T-cell (primary cell): ENCODE results near the gene KRTAP10-10. TPM values are rescaled to one million over a fixed set of nuclear protein-coding genes. Genes with fewer than 3 reads are reported as not detected.

ENCODE experiments used
- ATAC-seq, 4 experiments: fragments of 200-7000 bp in 3 of 4; fragments of 150-1000 bp in 1 of 4; cut with Tn5 transposase; replicated peaks in 1 of 4; 1 replicate in 3 of 4; 2 replicates in 1 of 4; pipeline ENCODE4 v1.10.0; 2021; ENCODE audit warnings: moderate library complexity in 3 of 4, mild to moderate bottlenecking in 2 of 4, moderate number of reproducible peaks in 1 of 4
- CTCF ChIA-PET, 2 donors: fragments of 300-600 bp; sonication (Branson Sonifier 250); formaldehyde crosslinking; loops; one replicate each; lab custom pipeline; 2022; ENCODE audit warnings: antibody characterized with exemption in 2 of 2; lab: Charles Lee
- POLR2A ChIA-PET, 2 donors: fragments of 300-600 bp; sonication (Branson Sonifier 250); formaldehyde crosslinking; loops; one replicate each; lab custom pipeline; 2022; ENCODE audit warnings: antibody characterized with exemption in 2 of 2; lab: Charles Lee
- DNase-seq, 35 experiments: peaks; one replicate each; pipeline versions ENCODE4 v3.0.0 to v3.0.0-alpha.2; 2013 to 2023
- H3K27ac ChIP-seq: one replicate; pipeline ENCODE4 v1.5.1; 2013; ENCODE audit warnings: low read length
- H3K27me3 ChIP-seq, 2 experiments: replicated peaks in 1 of 2; 1 replicate in 1 of 2; 2 replicates in 1 of 2; pipeline versions ENCODE4 v1.6.1 to v1.7.0; 2013; ENCODE audit warnings: low read length in 1 of 2, mixed read lengths in 1 of 2; ENCODE audit not compliant: control insufficient read depth in 2 of 2, insufficient read depth in 2 of 2; ENCODE audit errors: extremely low read depth in 1 of 2
- H3K36me3 ChIP-seq, 2 donors: 1 replicate in 1 of 2; 2 replicates in 1 of 2; pipeline versions ENCODE4 v1.6.1 to v1.7.0; 2013; ENCODE audit warnings: low read length in 1 of 2; ENCODE audit not compliant: control insufficient read depth in 2 of 2, insufficient read depth in 1 of 2; ENCODE audit errors: extremely low read depth in 1 of 2
- H3K4me1 ChIP-seq, 2 experiments: 1 replicate in 1 of 2; 2 replicates in 1 of 2; pipeline versions ENCODE4 v1.6.1 to v1.7.0; 2013; ENCODE audit warnings: low read length in 2 of 2, mixed read lengths in 1 of 2; ENCODE audit not compliant: insufficient read depth in 2 of 2, control insufficient read depth in 1 of 2; ENCODE audit errors: extremely low read depth in 1 of 2
- H3K4me3 ChIP-seq, 2 donors: 1 replicate in 1 of 2; 2 replicates in 1 of 2; pipeline versions ENCODE4 v1.5.1 to v1.7.0; 2013; ENCODE audit warnings: mild to moderate bottlenecking in 2 of 2, low read length in 1 of 2, moderate library complexity in 1 of 2; ENCODE audit not compliant: control insufficient read depth in 1 of 2; ENCODE audit errors: extremely low read depth in 1 of 2
- H3K9me3 ChIP-seq: 2 replicates; pipeline ENCODE4 v1.7.0; 2013
- H3K27ac Mint-ChIP-seq, 2 donors: one replicate each; pipeline ENCODE4 v1.8.0; 2020 to 2021; ENCODE audit warnings: mild to moderate bottlenecking in 2 of 2, mixed read lengths in 2 of 2
- H3K27me3 Mint-ChIP-seq, 2 donors: one replicate each; pipeline ENCODE4 v1.8.0; 2021 to 2022; ENCODE audit warnings: mixed read lengths in 2 of 2
- H3K36me3 Mint-ChIP-seq: one replicate; pipeline ENCODE4 v1.8.0; 2021; ENCODE audit warnings: mixed read lengths
- H3K4me1 Mint-ChIP-seq, 3 donors: one replicate each; pipeline ENCODE4 v1.8.0; 2020 to 2022; ENCODE audit warnings: mixed read lengths in 3 of 3, mild to moderate bottlenecking in 1 of 3
- H3K4me3 Mint-ChIP-seq, 3 donors: one replicate each; pipeline ENCODE4 v1.8.0; 2020 to 2022; ENCODE audit warnings: mild to moderate bottlenecking in 3 of 3, mixed read lengths in 3 of 3, moderate library complexity in 3 of 3
- H3K9me3 Mint-ChIP-seq, 3 donors: one replicate each; pipeline ENCODE4 v1.8.0; 2020 to 2022; ENCODE audit warnings: mixed read lengths in 3 of 3
- WGBS: methylation state at CpG from one replicate; pipeline ENCODE4 v1.1.5; 2013; ENCODE audit warnings: missing lambda C conversion rate; ENCODE audit not compliant: insufficient coverage; 5-methylcytosine and 5-hydroxymethylcytosine counted together
- total RNA-seq, 35 experiments: library from RNA in 6 of 35; stranded (reverse) in 6 of 35; fragments of 120-200 nt in 1 of 35; gene quantifications; one replicate each; pipeline versions ENCODE4 v1.2.1 to v1.2.4 and lab custom pipeline; 2013 to 2026

KRTAP10-10 gene
- total RNA-seq, 5 donors from 2014 or later (not counting 1 experiment from before 2014, with no cell fraction given), result not detected

- DNase-seq, result no peak
- Mint-ChIP-seq H3K9me3 (peaks cover 8 to 41% (median 20%) of the 10 kb centered on the region in 3 donors), H3K27ac (no peak overlapping the region), H3K4me1 (peaks cover 0 to 1% (median 0%) of the 10 kb centered on the region in 3 donors), H3K27me3 (peaks cover 0 to 7% of the 10 kb centered on the region in 2 donors), H3K36me3 (peaks cover 11% of the 10 kb centered on the region), H3K4me3 (no peak overlapping the region)
- Histone ChIP-seq H3K4me1 (no peaks in the 10 kb centered on the region), H3K9me3 (peaks cover 4% of the 10 kb centered on the region), H3K27ac (no peak overlapping the region), H3K27me3 (peaks cover 0 to 7% of the 10 kb centered on the region in 2 experiments), H3K4me3 (no peak overlapping the region), H3K36me3 (no peaks in the 10 kb centered on the region)
- POLR2A ChIA-PET, result no interaction called here
- CTCF ChIA-PET, result no interaction called here
- 90% methylated on average over 3 of the region's 3 CpGs for WGBS
- ATAC-seq, result no peak
These were observed 33.7 kb downstream of the KRTAP10-10 start for GRCh38 chr21:44670642-44671432.

GRCh38 chr21:44671911-44672310, 34.8 kb downstream of the KRTAP10-10 start:
- WGBS, result no CpG with 5 or more reads among the region's 1 CpG

GRCh38 chr21:44677881-44678280, 40.7 kb downstream of the KRTAP10-10 start:
- ATAC-seq (no peak), DNase-seq (no peak)
- Mint-ChIP-seq H3K4me1 (no peaks in the 10 kb centered on the region), H3K4me3 (no peak overlapping the region), H3K9me3 (peaks cover 3 to 17% (median 8%) of the 10 kb centered on the region in 3 donors), H3K36me3 (peaks cover 2% of the 10 kb centered on the region), H3K27ac (no peak overlapping the region), H3K27me3 (peaks cover 0 to 4% of the 10 kb centered on the region in 2 donors)
- ChIA-PET POLR2A (no interaction called here), CTCF (no interaction called here)
- H3K4me1 ChIP-seq, result no peaks in the 10 kb centered on the region
- H3K27ac ChIP-seq, result no peak overlapping the region
- no peak overlapping the region for H3K4me3 ChIP-seq
- no peaks in the 10 kb centered on the region for H3K36me3 ChIP-seq
- WGBS, result 95% methylated on average over 3 of the region's 13 CpGs
- no peaks in the 10 kb centered on the region for H3K27me3 ChIP-seq
- H3K9me3 ChIP-seq, result peaks cover 4% of the 10 kb centered on the region

More at GRCh38 chr21:44671911-44672310, 34.8 kb downstream of the KRTAP10-10 start:
- ATAC-seq (no peak), DNase-seq (no peak)
- Histone ChIP-seq H3K27ac (no peak overlapping the region), H3K27me3 (peaks cover 0 to 7% of the 10 kb centered on the region in 2 experiments), H3K4me1 (no peaks in the 10 kb centered on the region), H3K9me3 (peaks cover 4% of the 10 kb centered on the region), H3K4me3 (no peak overlapping the region), H3K36me3 (no peaks in the 10 kb centered on the region)
- peaks cover 9 to 41% (median 20%) of the 10 kb centered on the region in 3 donors for H3K9me3 Mint-ChIP-seq
- no peak overlapping the region for H3K27ac Mint-ChIP-seq
- CTCF ChIA-PET, result no interaction called here
- H3K36me3 Mint-ChIP-seq, result peaks cover 11% of the 10 kb centered on the region
- H3K4me1 Mint-ChIP-seq, result no peaks in the 10 kb centered on the region
- POLR2A ChIA-PET, result no interaction called here
- no peak overlapping the region for H3K4me3 Mint-ChIP-seq
- peaks cover 0 to 2% of the 10 kb centered on the region in 2 donors for H3K27me3 Mint-ChIP-seq

- CTCF ChIA-PET, result no interaction called here
- POLR2A ChIA-PET, result no interaction called here
- H3K4me1 ChIP-seq, result no peaks in the 10 kb centered on the region
- H3K27me3 ChIP-seq, result peaks cover 0 to 2% of the 10 kb centered on the region in 2 experiments
- no peaks in the 10 kb centered on the region for H3K9me3 ChIP-seq
- H3K27ac ChIP-seq, result no peak overlapping the region
- Mint-ChIP-seq H3K27me3 (peaks cover 6 to 8% of the 10 kb centered on the region in 2 donors), H3K36me3 (no peaks in the 10 kb centered on the region), H3K9me3 (no peaks in the 10 kb centered on the region), H3K4me1 (peaks cover 0 to 6% (median 3%) of the 10 kb centered on the region in 3 donors), H3K27ac (no peak overlapping the region), H3K4me3 (no peak overlapping the region)
- no peak for ATAC-seq
- WGBS, result 83% methylated on average over 7 of the region's 11 CpGs
- no peaks in the 10 kb centered on the region for H3K36me3 ChIP-seq
- no peak for DNase-seq
- no peak overlapping the region for H3K4me3 ChIP-seq
These were observed 44.0 kb downstream of the KRTAP10-10 start for GRCh38 chr21:44681152-44681551.

- H3K4me1 Mint-ChIP-seq, result peaks cover 2 to 9% (median 3%) of the 10 kb centered on the region in 3 donors
- Histone ChIP-seq H3K36me3 (no peaks in the 10 kb centered on the region), H3K27ac (no peak within 1 kb of the TSS), H3K9me3 (no peaks in the 10 kb centered on the region), H3K4me3 (no peak within 1 kb of the TSS), H3K27me3 (peaks cover 0 to 10% of the 10 kb centered on the region in 2 experiments), H3K4me1 (no peaks in the 10 kb centered on the region)
- no peaks in the 10 kb centered on the region for H3K36me3 Mint-ChIP-seq
- H3K4me3 Mint-ChIP-seq, result no peak within 1 kb of the TSS
- 83% methylated on average over 19 of the region's 23 CpGs for WGBS
- no peaks in the 10 kb centered on the region for H3K9me3 Mint-ChIP-seq
- ATAC-seq (no peak), DNase-seq (no peak)
- ChIA-PET POLR2A (no interaction called here), CTCF (no interaction called here)
- H3K27me3 Mint-ChIP-seq, result peaks cover 10 to 14% of the 10 kb centered on the region in 2 donors
- H3K27ac Mint-ChIP-seq, result no peak within 1 kb of the TSS
These were observed 44.9 kb downstream of the KRTAP10-10 start, which contains the start of gene KRTAP12-1 for GRCh38 chr21:44681861-44682579. Gene KRTAP12-1 (minus strand): TSS chr21:44682163. CDS start chr21:44682123, 40 bp downstream.

GRCh38 chr21:44682580-44683151, 45.5 kb downstream of the KRTAP10-10 start:
- ATAC-seq, result no peak

More at GRCh38 chr21:44682580-44683151, 45.5 kb downstream of the KRTAP10-10 start:
- Mint-ChIP-seq H3K27me3 (peaks cover 10 to 19% of the 10 kb centered on the region in 2 donors), H3K4me1 (peaks cover 2 to 9% (median 3%) of the 10 kb centered on the region in 3 donors), H3K27ac (no peak overlapping the region), H3K36me3 (no peaks in the 10 kb centered on the region), H3K4me3 (no peak overlapping the region), H3K9me3 (no peaks in the 10 kb centered on the region)
- POLR2A ChIA-PET, result no interaction called here
- DNase-seq, result no peak
- no peaks in the 10 kb centered on the region for H3K36me3 ChIP-seq
- H3K27ac ChIP-seq, result no peak overlapping the region
- no peaks in the 10 kb centered on the region for H3K4me1 ChIP-seq
- CTCF ChIA-PET, result no interaction called here
- no peaks in the 10 kb centered on the region for H3K9me3 ChIP-seq
- H3K27me3 ChIP-seq, result peaks cover 0 to 16% of the 10 kb centered on the region in 2 experiments
- no peak overlapping the region for H3K4me3 ChIP-seq
- WGBS, result 86% methylated on average over 12 of the region's 15 CpGs
